GM19328 (cell line): ENCODE results near the gene DRAM2.

Experiments
- ATAC-seq: cut with Tn5 transposase; IDR thresholded peaks from one replicate; pipeline ENCODE4 v1.9.1; 2021; ENCODE audit warnings: mild to moderate bottlenecking, moderate library complexity; ENCODE audit not compliant: unreplicated experiment

The DRAM2 gene

GRCh38 chr1:111139956-111140679 is at the start of gene DRAM2, which contains the start of gene CEPT1:
TSS of gene DRAM2 (minus strand) at chr1:111140093. CDS start at chr1:111131554, 8,539 bp downstream.
TSS of gene CEPT1 (plus strand) at chr1:111140223. CDS start at chr1:111147715, 7,492 bp downstream.
- peak; percentile 56 for ATAC-seq

DNA sequence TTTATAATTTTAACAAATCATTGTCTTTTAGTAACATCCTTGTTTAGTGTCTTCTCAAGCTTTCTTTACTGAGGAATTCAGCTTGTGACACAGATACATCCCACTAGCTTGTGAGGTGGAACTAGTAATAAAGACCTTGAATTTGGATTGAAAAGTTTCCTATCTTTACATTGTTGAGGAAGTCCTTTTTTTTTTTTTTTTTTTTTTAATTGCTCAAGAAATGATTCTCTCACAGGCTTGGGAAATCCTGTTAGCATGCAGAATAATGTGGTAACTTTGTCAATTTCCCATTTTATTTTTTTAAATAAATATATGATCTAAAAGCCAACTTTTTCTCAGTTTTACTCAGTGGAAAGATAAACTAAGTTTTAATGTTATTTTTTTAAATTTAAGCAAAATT is 44.8 kb upstream of the DRAM2 start:
- ATAC-seq: no peak

- ATAC-seq: no peak
Observed at GRCh38 chr1:111183308-111184069, 43.6 kb upstream of the DRAM2 start.

DNA sequence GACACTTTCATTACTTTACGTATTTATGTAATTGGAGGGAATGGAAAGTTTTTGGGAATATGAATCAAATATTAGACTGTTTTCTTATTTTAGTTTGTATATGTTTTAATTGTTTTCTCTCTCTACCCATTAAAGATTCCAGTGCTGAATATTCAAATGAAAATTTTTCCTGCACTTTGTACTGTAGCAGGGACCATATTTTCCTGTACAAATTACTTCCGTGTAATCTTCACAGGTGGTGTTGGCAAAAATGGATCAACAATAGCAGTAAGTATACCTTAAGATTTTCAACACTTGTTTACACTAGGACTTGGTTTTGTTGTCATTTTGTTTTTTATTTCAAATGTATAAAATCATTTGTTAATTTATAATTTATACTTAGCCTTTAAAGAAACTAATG is 42.2 kb upstream of the DRAM2 start:
- no peak for ATAC-seq

DNA sequence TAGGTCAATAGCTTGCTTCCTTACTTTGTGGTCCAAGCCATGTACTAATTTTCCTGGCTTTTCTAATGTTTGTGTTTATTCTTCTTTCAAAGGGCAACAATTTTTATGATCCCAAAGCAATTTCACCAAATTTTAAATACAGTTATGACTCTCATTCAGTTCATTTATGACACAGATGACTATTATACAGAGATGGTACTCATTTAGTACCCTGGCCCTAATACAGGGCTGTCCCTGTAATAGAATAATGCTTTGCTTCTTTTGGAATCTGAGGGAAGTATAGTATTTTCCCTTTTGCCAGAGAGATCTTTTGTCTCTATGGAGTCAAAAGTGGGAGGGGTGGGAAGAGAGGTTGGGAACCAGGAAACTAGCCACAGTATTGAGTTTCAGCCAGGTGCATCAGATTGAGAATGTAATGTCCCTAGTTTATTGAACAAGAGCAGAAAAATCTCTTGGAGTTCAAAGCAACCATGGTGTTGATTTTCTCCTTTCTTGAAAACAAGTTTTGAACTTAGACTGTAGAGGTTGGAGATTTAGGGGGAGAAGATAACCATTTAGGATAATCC is 40.2 kb upstream of the DRAM2 start:
- no peak for ATAC-seq

DNA sequence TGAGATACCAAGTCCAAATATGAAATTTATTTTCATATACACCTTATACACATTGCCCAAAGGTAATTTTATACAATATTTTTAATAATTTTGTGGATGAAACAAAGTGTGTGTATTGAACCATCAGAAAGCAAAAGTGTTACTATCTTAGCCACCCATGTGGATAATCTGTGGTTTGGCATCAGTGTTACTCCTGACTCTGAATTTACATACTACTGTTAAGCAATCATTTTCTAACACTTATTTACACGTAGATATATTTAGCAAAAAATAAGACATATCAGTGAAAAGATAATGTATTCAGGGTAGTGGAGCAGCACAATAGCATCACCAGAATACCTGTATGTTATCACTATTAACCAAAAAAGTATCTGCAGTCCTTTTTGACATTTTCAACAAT is 36.8 kb upstream of the DRAM2 start:
- no peak for ATAC-seq

DNA sequence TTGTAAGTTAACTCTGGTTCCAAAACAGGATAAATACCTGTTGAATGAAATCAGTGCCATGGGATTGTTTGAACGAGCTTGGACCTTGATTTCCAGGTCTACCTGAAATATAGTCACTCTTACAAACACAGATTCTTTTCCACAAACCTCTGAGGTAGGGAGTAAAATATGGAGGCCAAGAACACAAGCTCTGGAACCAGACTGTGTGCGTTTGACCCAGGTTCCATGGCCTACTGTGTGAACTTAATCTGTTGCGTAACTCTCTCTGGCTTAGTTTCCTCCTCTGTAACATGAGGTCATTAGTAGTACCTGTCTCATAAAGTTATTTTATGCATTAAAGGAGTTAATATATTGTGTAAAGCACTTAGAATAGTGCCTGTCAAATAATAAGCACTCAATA is 35.5 kb upstream of the DRAM2 start:
- ATAC-seq: no peak

- ATAC-seq: no peak
Observed at GRCh38 chr1:111174070-111174469, 34.2 kb upstream of the DRAM2 start.

GRCh38 chr1:111172463-111172862 is 32.6 kb upstream of the DRAM2 start:
- ATAC-seq: no peak

DNA sequence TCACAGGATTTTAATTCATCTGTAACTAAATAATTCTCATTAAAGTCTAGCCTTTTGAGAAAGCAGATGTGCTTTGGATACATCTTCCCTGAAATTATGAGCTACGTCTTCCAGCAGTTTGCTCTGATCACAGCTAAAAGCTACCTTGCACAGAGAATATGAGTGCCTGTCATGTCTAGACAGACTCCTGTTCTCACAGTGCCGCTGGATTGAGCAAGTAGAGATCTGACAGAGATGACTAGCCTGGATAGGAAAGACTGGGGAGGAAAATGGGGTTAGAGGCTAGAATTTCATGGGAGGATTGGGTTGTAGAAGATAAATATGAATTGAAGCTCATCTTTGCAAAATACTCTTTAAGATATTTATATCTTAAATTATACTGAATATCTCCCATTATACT is 24.3 kb upstream of the DRAM2 start:
- no peak for ATAC-seq

DNA sequence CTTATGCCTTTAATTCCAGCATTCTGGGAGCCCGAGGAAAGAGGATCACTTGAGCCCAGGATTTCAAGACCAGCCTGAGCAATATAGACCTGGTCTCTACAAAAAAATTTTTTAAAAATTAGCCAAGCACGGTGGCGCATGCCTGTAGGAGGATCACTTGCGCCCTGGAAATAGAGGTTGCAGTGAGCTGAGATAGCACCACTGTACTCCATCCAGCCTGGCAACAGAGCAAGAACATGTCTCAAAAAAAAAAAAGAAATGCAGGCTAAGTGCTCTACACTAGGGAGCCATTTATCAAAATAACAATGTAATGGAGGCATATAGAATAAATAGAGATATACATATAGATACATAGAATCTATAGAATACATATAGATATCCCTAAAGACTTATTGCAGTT is 23.5 kb upstream of the DRAM2 start:
- ATAC-seq: no peak

DNA sequence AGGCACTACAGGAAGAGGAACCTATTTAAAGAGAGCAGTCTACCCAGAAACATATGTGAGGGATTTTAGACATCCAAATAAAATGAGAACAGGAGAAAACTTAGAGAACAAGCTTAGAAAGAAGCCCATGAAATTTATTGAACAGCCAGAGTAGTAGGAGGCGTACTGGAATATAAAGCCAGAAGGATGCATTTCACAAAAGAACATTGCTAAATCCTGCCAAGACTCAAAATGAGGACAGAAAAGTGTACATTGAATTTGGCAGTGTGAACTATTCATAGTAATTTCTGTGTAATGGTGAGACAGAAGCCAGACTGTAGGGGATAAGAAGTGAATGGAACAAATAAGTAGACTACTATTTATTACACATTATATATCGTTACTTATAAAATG is 22.6 kb upstream of the DRAM2 start:
- no peak for ATAC-seq

DNA sequence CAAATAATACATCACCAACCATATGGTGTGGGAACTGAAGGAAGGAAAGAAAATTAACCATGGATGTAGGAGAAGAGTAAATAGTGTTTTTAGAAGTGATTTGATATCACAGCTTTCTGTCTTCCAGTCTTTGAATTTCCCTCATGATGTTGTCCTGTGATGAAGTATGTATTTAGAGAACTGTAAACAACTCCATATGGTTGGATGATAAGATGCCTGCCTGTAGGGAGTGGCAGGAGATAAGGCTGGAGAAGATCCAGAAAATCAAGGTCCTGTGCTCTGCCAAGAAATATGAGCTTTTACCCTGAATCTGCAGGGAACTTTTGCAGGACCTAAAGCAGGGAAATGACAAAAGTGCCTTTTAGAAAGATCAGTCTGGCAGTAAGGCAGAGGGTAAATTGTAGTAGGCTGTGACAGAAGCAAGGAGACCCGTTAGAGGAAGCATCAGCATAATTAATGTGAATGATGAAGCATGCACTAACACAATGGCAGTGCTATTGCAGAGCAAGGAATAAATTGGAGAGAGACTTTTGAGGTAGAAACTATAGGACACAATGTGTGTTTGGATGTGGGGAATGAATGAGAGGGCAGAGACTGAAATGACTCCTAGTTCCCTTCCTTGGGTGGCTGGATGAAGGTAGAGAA is 22.1 kb upstream of the DRAM2 start:
- ATAC-seq: no peak

DNA sequence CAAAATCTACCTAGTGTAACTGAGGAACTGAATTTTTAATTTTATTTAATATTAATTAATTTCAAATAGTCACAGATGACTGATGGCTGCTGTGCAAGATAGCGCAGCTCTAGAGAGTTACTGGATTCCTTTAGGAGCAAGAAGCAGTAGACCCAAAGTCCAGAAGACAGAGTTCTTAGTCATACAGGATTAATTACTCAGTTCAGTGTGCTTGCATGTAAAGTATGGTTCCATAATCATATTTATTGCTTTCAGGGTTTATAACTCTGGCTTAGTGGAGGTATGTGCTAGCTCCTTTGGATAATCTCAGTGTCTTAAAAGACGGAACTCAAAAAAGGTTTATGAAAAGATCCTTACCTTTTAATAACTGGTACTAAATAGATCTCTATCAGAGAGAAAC is 17.5 kb upstream of the DRAM2 start:
- no peak for ATAC-seq

DNA sequence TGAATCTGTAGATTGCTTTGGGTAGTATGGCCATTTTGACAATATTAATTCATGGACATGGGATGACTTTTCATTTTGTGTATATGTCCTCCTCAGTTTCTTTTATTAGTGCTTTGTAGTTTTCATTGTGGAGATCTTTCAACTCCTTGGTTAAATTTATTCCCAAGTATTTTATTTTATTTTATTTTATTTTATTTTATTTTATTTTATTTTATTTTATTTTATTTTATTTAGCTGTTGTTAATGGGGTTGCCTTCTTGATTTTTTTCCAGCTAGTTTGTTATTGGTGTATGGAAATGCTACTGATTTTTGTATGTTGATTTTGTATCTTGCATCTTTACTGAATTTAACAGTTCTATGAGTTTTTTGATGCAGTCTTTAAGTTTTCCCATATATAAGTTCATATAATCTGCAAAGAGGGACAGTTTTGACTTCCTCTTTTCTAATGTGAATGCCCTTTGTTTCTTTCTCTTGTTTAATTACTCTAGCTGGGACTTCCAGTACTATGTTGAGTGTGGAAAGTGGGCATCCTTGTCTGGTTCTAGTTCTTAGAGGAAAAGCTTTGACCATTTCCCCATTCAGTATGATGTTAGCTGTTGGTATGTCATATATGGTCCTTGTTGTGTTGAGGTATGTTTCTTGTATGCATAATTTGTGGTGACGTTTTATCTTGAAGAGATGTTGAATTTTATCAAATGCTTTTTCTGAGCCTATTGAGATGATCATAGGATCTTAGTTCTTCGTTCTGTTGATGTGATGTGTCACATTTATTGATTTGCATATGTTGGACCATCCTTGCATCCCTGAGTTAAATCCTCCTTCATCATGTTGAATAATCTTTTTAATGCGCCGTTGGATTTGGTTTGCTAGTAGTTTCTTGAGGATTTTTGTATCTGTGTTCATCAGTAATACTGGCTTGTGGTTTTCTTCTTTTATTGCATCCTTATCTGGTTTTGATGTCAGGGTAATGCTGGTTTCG is 14.4 kb upstream of the DRAM2 start:
- no peak for ATAC-seq

GRCh38 chr1:111151838-111152237 is 11.9 kb upstream of the DRAM2 start:
- ATAC-seq: no peak

DNA sequence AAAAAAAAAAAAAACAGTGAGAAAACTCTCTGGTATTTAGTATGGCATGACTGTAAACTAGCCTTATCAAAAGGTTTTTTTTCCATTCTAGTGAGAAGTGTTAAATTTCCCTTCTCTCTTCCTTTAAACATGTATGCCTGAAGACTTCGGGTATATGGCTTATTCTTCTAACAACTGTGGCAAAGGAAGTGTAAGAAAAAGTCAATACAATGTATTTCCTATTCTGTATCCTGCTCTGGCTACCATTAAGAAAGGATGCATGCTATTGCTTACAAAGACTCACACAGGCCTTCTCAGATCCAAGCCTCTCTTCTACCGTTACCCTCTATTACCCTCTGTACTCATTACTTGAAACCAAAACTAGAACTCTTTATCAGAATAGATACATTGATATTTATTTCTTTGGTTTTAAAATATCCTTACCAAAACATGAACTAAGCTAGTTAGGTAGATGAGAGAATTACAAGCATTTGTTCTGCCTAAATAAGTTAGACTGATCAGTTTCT is 8.5 kb upstream of the DRAM2 start:
- ATAC-seq: no peak

DNA sequence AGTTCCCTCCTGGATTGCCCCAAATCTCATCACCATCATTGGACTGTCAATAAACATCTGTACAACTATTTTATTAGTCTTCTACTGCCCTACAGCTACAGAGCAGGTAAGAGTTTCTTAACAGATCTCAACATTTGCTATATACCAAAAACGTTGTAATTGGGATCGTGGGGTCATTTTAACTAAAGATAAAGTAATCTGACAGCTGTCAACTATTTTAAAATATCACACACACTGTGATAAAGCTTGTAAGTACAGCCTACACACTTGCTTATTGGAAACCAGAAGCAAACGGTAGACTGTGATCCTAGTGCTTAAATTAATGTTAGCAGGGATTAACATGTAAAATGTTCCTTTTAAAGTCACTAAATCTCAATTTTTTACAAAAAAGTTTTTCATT is 8.1 kb upstream of the DRAM2 start:
- ATAC-seq: no peak

GRCh38 chr1:111145963-111146768 is 6.3 kb upstream of the DRAM2 start:
- ATAC-seq: no peak
